T-cell (primary cell): ENCODE data around the gene DNAJB12. TPM values are rescaled to one million over a fixed set of nuclear protein-coding genes. Genes with fewer than 3 reads are reported as not detected.

ENCODE experiments used
- ATAC-seq, 4 experiments: fragments of 200-7000 bp in 3 of 4; fragments of 150-1000 bp in 1 of 4; cut with Tn5 transposase; replicated peaks in 1 of 4; 1 replicate in 3 of 4; 2 replicates in 1 of 4; pipeline ENCODE4 v1.10.0; 2021; ENCODE audit warnings: moderate library complexity in 3 of 4, mild to moderate bottlenecking in 2 of 4, moderate number of reproducible peaks in 1 of 4
- CTCF ChIA-PET, 2 donors: fragments of 300-600 bp; sonication (Branson Sonifier 250); formaldehyde crosslinking; loops; one replicate each; lab custom pipeline; 2022; ENCODE audit warnings: antibody characterized with exemption in 2 of 2; lab: Charles Lee
- POLR2A ChIA-PET, 2 donors: fragments of 300-600 bp; sonication (Branson Sonifier 250); formaldehyde crosslinking; loops; one replicate each; lab custom pipeline; 2022; ENCODE audit warnings: antibody characterized with exemption in 2 of 2; lab: Charles Lee
- DNase-seq, 35 experiments: peaks; one replicate each; pipeline versions ENCODE4 v3.0.0 to v3.0.0-alpha.2; 2013 to 2023
- H3K27ac ChIP-seq: one replicate; pipeline ENCODE4 v1.5.1; 2013; ENCODE audit warnings: low read length
- H3K27me3 ChIP-seq, 2 experiments: replicated peaks in 1 of 2; 1 replicate in 1 of 2; 2 replicates in 1 of 2; pipeline versions ENCODE4 v1.6.1 to v1.7.0; 2013; ENCODE audit warnings: low read length in 1 of 2, mixed read lengths in 1 of 2; ENCODE audit not compliant: control insufficient read depth in 2 of 2, insufficient read depth in 2 of 2; ENCODE audit errors: extremely low read depth in 1 of 2
- H3K36me3 ChIP-seq, 2 donors: 1 replicate in 1 of 2; 2 replicates in 1 of 2; pipeline versions ENCODE4 v1.6.1 to v1.7.0; 2013; ENCODE audit warnings: low read length in 1 of 2; ENCODE audit not compliant: control insufficient read depth in 2 of 2, insufficient read depth in 1 of 2; ENCODE audit errors: extremely low read depth in 1 of 2
- H3K4me1 ChIP-seq, 2 experiments: 1 replicate in 1 of 2; 2 replicates in 1 of 2; pipeline versions ENCODE4 v1.6.1 to v1.7.0; 2013; ENCODE audit warnings: low read length in 2 of 2, mixed read lengths in 1 of 2; ENCODE audit not compliant: insufficient read depth in 2 of 2, control insufficient read depth in 1 of 2; ENCODE audit errors: extremely low read depth in 1 of 2
- H3K4me3 ChIP-seq, 2 donors: 1 replicate in 1 of 2; 2 replicates in 1 of 2; pipeline versions ENCODE4 v1.5.1 to v1.7.0; 2013; ENCODE audit warnings: mild to moderate bottlenecking in 2 of 2, low read length in 1 of 2, moderate library complexity in 1 of 2; ENCODE audit not compliant: control insufficient read depth in 1 of 2; ENCODE audit errors: extremely low read depth in 1 of 2
- H3K9me3 ChIP-seq: 2 replicates; pipeline ENCODE4 v1.7.0; 2013
- H3K27ac Mint-ChIP-seq, 2 donors: one replicate each; pipeline ENCODE4 v1.8.0; 2020 to 2021; ENCODE audit warnings: mild to moderate bottlenecking in 2 of 2, mixed read lengths in 2 of 2
- H3K27me3 Mint-ChIP-seq, 2 donors: one replicate each; pipeline ENCODE4 v1.8.0; 2021 to 2022; ENCODE audit warnings: mixed read lengths in 2 of 2
- H3K36me3 Mint-ChIP-seq: one replicate; pipeline ENCODE4 v1.8.0; 2021; ENCODE audit warnings: mixed read lengths
- H3K4me1 Mint-ChIP-seq, 3 donors: one replicate each; pipeline ENCODE4 v1.8.0; 2020 to 2022; ENCODE audit warnings: mixed read lengths in 3 of 3, mild to moderate bottlenecking in 1 of 3
- H3K4me3 Mint-ChIP-seq, 3 donors: one replicate each; pipeline ENCODE4 v1.8.0; 2020 to 2022; ENCODE audit warnings: mild to moderate bottlenecking in 3 of 3, mixed read lengths in 3 of 3, moderate library complexity in 3 of 3
- H3K9me3 Mint-ChIP-seq, 3 donors: one replicate each; pipeline ENCODE4 v1.8.0; 2020 to 2022; ENCODE audit warnings: mixed read lengths in 3 of 3
- WGBS: methylation state at CpG from one replicate; pipeline ENCODE4 v1.1.5; 2013; ENCODE audit warnings: missing lambda C conversion rate; ENCODE audit not compliant: insufficient coverage; 5-methylcytosine and 5-hydroxymethylcytosine counted together
- total RNA-seq, 35 experiments: library from RNA in 6 of 35; stranded (reverse) in 6 of 35; fragments of 120-200 nt in 1 of 35; gene quantifications; one replicate each; pipeline versions ENCODE4 v1.2.1 to v1.2.4 and lab custom pipeline; 2013 to 2026

Gene DNAJB12
- total RNA-seq, 5 donors from 2014 or later (not counting 1 experiment from before 2014, with no cell fraction given): 27.1 to 41.4 (median 31.2) TPM

DNA sequence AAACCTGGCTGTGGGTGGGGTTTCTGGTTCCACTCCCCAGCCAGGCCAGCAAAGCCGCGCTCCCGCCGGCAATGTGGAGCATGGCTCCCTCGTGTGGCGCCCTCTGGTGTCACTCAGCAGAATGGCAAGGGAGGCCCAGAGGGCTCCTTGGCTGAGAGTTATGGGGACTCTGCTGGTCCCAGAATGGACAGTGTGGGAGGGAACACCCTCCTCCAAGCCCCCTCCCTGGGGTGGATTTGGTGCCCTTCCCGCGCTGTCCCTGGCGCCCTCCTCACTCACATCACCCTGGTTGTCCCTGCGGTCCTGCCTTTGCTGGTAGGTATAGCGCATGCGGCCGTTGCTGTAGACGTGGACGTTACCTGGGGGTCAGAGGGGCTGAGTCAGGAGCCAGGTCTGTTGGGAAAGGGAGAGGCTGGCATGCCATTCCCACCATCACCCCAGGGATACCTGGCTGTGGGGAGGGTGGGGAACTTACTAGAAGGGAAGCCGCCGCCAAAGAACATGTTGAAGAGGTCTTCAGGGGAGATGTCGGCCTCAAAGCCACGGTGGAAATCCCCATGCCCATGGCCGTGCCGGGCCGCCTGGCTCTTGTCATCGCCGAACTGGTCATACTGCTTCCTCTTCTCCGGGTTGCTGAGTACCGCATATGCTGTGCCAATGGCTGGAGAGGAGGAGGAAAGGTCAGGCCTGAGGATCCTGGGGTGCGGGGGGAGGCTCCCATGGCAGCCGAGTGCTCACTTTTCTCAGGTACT is 14.0 kb downstream of the DNAJB12 start:
- Histone ChIP-seq H3K4me3 (no peak overlapping the region), H3K27me3 (no peaks in the 10 kb centered on the region), H3K36me3 (peaks cover 19 to 73% of the 10 kb centered on the region in 2 donors), H3K9me3 (no peaks in the 10 kb centered on the region), H3K4me1 (peaks cover 14 to 38% of the 10 kb centered on the region in 2 experiments), H3K27ac (no peak overlapping the region)
- H3K4me1 Mint-ChIP-seq: peaks cover 30 to 37% (median 34%) of the 10 kb centered on the region in 3 donors
- POLR2A ChIA-PET: interaction anchor here in 1 of 2 donors (0.8 kb wide), 1 partner anchor 496 kb away, joined by 3 read pairs; no protein-coding TSS in a partner anchor
- CTCF ChIA-PET: interaction anchor here (0.6 to 1.6 kb wide), 4 partner anchors 34 to 280 kb away, joined by 3 to 4 read pairs (median 4); no protein-coding TSS in a partner anchor
- DNase-seq (peak in 34 of 35 experiments; percentile 47 to 85 (median 72)), ATAC-seq (peak; percentile 47 to 65 (median 58))
- H3K27ac Mint-ChIP-seq: peak overlapping the region in 1 of 2 donors; percentile 59
- no peak overlapping the region for H3K4me3 Mint-ChIP-seq
- peaks cover 21% of the 10 kb centered on the region for H3K36me3 Mint-ChIP-seq
- no peaks in the 10 kb centered on the region for H3K27me3 Mint-ChIP-seq
- no peaks in the 10 kb centered on the region for H3K9me3 Mint-ChIP-seq
- WGBS: 39% methylated on average over 14 of the region's 28 CpGs

DNA sequence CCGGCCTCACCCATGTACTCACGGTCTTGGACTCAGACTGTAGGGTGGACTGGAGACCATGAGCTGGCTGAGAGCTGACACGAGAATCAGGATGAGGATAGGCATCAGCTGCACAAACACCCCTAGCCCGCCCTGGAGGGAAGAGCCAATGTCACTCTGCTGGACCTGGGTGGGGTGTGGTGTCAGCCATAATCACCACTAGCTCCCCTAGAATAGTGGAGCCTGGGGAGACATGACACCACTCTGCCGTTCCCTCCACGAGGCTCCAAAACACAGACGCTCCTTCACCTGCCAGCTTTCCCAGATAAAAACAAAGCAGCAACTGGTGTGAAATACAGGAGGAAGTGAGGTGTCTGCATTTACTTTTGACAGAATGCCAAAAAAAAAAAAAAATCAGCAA is 16.5 kb downstream of the DNAJB12 start:
- WGBS: 100% methylated on average over 2 of the region's 7 CpGs
- H3K27ac ChIP-seq: no peak overlapping the region
- no peaks in the 10 kb centered on the region for H3K9me3 Mint-ChIP-seq

DNA sequence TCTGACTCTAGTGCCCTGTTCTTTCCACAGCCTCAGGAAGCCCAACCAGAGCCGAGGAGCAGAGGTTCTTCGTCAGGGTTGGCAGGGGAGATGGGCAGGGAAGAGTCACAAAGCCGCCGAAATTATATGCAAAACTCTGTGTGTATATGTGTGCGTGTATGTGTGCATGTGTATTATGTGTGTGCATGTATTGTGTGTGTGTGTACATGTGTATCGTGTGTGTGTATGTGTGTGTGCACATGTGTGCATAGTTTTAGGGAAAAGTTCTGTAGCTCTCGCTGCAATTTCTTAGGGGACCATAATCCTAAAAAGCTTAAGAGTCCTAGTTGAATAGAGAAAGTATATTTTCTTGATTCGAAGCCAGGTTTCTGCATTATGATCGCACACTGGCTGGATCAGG is 17.0 kb downstream of the DNAJB12 start:
- Mint-ChIP-seq H3K27me3 (no peaks in the 10 kb centered on the region), H3K9me3 (no peaks in the 10 kb centered on the region), H3K4me3 (no peak overlapping the region), H3K36me3 (peaks cover 13% of the 10 kb centered on the region), H3K27ac (no peak overlapping the region), H3K4me1 (peaks cover 53 to 60% (median 55%) of the 10 kb centered on the region in 3 donors)
- ChIA-PET POLR2A (interaction anchor here in 1 of 2 donors (0.7 kb wide), 1 partner anchor 114 kb away, joined by 5 read pairs; no protein-coding TSS in a partner anchor), CTCF (interaction anchor here (0.5 to 2.2 kb wide), 29 partner anchors 11 to 441 kb away, joined by 3 to 14 read pairs (median 4); partner anchors contain the start of gene ANAPC16 (in 1 of the 2))
- no peak overlapping the region for H3K27ac ChIP-seq
- no peaks in the 10 kb centered on the region for H3K27me3 ChIP-seq
- WGBS: 93% methylated on average over 9 of the region's 9 CpGs
- no peaks in the 10 kb centered on the region for H3K9me3 ChIP-seq
- no peak for DNase-seq
- peaks cover 42 to 57% of the 10 kb centered on the region in 2 experiments for H3K4me1 ChIP-seq
- H3K36me3 ChIP-seq: peaks cover 22 to 50% of the 10 kb centered on the region in 2 donors
- no peak overlapping the region for H3K4me3 ChIP-seq
- ATAC-seq: no peak

More for the DNA sequence above, 16.5 kb downstream of the DNAJB12 start:
- Mint-ChIP-seq H3K27me3 (no peaks in the 10 kb centered on the region), H3K27ac (no peak overlapping the region), H3K4me3 (no peak overlapping the region), H3K36me3 (peaks cover 14% of the 10 kb centered on the region), H3K4me1 (peaks cover 49 to 55% (median 50%) of the 10 kb centered on the region in 3 donors)
- ChIA-PET POLR2A (interaction anchor here in 1 of 2 donors (0.7 kb wide), 1 partner anchor 114 kb away, joined by 5 read pairs; no protein-coding TSS in a partner anchor), CTCF (interaction anchor here (0.5 to 2.2 kb wide), 19 partner anchors 12 to 442 kb away, joined by 3 to 14 read pairs (median 4); partner anchors contain the start of gene ANAPC16 (in 1 of the 2))
- no peak for DNase-seq
- no peak for ATAC-seq
- Histone ChIP-seq H3K36me3 (peaks cover 22 to 55% of the 10 kb centered on the region in 2 donors), H3K9me3 (no peaks in the 10 kb centered on the region), H3K4me3 (no peak overlapping the region), H3K4me1 (peaks cover 38 to 52% of the 10 kb centered on the region in 2 experiments), H3K27me3 (no peaks in the 10 kb centered on the region)

DNA sequence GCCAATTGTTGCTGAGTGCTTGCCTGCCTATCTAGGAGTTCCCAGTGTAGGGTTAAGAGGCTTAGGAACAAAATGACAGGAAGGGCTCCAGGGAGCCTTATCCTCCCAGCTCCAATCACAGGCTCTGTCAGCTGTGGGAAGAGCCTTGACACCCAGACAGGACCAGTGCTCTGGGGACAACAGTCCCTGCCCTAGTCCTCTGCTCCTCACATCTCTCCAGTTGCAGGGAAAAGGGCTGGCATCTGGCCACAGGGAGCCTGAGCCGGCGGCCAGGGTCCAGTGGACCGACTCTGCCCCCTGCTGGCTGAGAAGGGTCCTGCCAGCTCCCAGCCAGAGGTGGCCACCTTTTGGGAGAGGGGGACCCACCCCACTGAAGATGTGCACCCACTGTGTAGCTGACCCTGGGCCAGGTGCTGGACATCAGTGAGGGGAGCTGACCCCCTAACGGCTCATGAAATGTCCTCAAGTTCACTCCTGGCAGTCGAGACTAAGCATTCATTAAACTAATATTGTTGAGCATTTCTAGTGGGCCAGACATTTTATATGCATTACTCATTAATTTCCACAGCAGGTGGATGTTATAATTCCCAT is 17.6 kb downstream of the DNAJB12 start:
- H3K36me3 ChIP-seq: peaks cover 22 to 44% of the 10 kb centered on the region in 2 donors
- peak overlapping the region in 1 of 3 donors; percentile 50 for H3K4me3 Mint-ChIP-seq

GRCh38 chr10:72336259-72337038 is 18.3 kb downstream of the DNAJB12 start:
- Histone ChIP-seq H3K4me1 (peaks cover 49 to 69% of the 10 kb centered on the region in 2 experiments), H3K27ac (peak overlapping the region; percentile 90), H3K4me3 (no peak overlapping the region), H3K27me3 (no peaks in the 10 kb centered on the region), H3K9me3 (no peaks in the 10 kb centered on the region), H3K36me3 (peaks cover 19 to 39% of the 10 kb centered on the region in 2 donors)
- Mint-ChIP-seq H3K36me3 (peaks cover 10% of the 10 kb centered on the region), H3K27ac (peak overlapping the region; percentile 88 to 90), H3K4me3 (peak overlapping the region in 2 of 3 donors; percentile 43 to 85), H3K4me1 (peaks cover 65 to 73% (median 65%) of the 10 kb centered on the region in 3 donors), H3K27me3 (no peaks in the 10 kb centered on the region), H3K9me3 (no peaks in the 10 kb centered on the region)
- ATAC-seq (no peak), DNase-seq (no peak)
- ChIA-PET CTCF (interaction anchor here (0.6 to 4.2 kb wide), 25 partner anchors 10 to 440 kb away, joined by 3 to 19 read pairs (median 4); no protein-coding TSS in a partner anchor), POLR2A (interaction anchor here (0.6 kb wide), 3 partner anchors 14 to 218 kb away, joined by 3 to 4 read pairs (median 3); no protein-coding TSS in a partner anchor)
- 95% methylated on average over 11 of the region's 18 CpGs for WGBS

More for the DNA sequence above, 17.6 kb downstream of the DNAJB12 start:
- no peaks in the 10 kb centered on the region for H3K27me3 ChIP-seq
- DNase-seq (peak in 28 of 35 experiments; percentile 26 to 79 (median 53)), ATAC-seq (peak in 2 of 4 experiments; percentile 21 to 34)
- no peaks in the 10 kb centered on the region for H3K9me3 ChIP-seq
- no peaks in the 10 kb centered on the region for H3K27me3 Mint-ChIP-seq
- peaks cover 10% of the 10 kb centered on the region for H3K36me3 Mint-ChIP-seq
- 8% methylated on average over 3 of the region's 5 CpGs for WGBS
- ChIA-PET CTCF (interaction anchor here (0.6 to 4.2 kb wide), 31 partner anchors 10 to 441 kb away, joined by 3 to 19 read pairs (median 4); partner anchors contain the start of gene ANAPC16 (in 1 of the 2)), POLR2A (interaction anchor here (0.6 kb wide), 3 partner anchors 13 to 219 kb away, joined by 3 to 4 read pairs (median 3); no protein-coding TSS in a partner anchor)
- peak overlapping the region; percentile 16 to 43 for H3K27ac Mint-ChIP-seq
- no peaks in the 10 kb centered on the region for H3K9me3 Mint-ChIP-seq
- peak overlapping the region; percentile 90 for H3K27ac ChIP-seq
- H3K4me1 Mint-ChIP-seq: peaks cover 59 to 66% (median 60%) of the 10 kb centered on the region in 3 donors
- peaks cover 46 to 63% of the 10 kb centered on the region in 2 experiments for H3K4me1 ChIP-seq
- no peak overlapping the region for H3K4me3 ChIP-seq
